Activated CD4-positive, CD25-positive, alpha-beta regulatory T cell treated with anti-CD3 and anti-CD28 coated beads, Interleukin-2, amount 50 U/mL, for 72 hours (primary cell): ENCODE data around the gene ZBTB16.

Experiments used
- DNase-seq: peaks from one replicate; pipeline ENCODE4 v3.0.0; 2021

Gene ZBTB16

DNA sequence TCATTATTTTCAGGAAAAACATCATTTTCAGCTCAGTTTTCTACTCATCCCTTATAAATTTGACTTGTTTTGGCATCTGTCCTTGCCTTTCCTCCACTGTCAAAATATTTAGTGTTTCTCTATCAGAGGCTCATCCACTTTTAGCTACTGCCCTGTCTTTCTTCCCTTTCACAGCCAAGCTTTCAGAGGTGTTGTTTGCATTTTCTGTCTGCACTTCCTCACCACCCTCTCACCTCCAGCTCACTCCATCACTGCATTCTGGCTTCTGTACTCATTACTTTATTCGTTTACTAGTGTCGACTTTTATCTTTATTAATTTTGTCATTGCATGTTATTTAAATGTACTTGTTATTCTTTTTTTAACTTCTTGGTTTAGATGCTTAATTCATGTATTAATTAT is 210.0 kb downstream of the ZBTB16 start:
- DNase-seq, result no peak

DNA sequence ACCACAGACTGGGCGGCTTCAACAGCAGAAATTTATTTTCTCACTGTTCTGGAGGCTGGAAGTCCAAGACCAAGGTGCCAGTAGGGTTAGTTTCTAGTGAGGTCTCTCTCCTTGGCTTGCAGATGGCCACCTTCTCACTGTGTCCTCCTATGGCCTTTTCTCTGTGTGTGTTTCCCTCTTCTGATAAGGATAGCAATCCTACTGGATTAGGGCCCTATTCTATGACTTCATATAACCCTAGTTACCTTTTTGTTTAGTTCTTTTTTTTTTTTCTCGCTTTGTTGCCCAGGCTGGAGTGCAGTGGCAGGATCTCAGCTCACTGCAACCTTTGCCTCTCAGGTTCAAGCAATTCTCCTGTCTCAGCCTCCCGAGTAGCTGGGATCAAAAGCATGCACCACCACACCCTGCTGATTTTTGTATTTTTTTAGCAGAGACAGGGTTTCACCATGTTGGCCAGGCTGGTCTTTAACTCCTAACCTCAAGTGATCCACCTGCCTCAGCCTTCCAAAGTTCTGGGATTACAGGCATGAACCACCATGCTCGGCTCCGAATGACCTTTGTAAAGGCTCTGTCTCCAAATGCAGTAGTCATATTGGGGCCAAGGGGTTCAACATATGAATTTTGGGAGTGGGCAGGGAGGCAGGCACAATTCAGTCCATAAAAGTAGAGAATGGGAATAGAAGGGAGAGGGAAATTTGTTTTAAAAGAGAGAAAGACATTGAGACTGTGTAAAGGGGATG is 211.2 kb downstream of the ZBTB16 start:
- no peak for DNase-seq

DNA sequence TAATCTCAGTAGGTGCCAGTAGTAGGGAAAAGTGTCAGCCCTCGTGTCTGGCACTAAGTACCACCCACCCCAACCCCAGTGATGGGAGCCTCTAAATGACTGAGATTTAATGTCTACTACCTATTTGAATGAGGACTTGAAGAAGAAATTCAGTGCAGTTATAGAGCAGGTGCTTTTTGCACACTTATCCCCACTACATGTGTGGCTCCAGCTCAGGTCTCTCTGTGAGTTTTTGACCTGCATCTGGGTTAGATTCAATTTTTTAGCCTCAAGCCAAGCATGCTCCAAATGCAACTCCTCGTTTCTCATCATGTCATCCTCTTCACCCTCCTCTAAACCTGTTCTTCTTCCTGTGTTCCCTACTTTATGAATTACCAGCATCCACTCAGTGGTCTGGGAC is 211.8 kb downstream of the ZBTB16 start:
- DNase-seq, result no peak

DNA sequence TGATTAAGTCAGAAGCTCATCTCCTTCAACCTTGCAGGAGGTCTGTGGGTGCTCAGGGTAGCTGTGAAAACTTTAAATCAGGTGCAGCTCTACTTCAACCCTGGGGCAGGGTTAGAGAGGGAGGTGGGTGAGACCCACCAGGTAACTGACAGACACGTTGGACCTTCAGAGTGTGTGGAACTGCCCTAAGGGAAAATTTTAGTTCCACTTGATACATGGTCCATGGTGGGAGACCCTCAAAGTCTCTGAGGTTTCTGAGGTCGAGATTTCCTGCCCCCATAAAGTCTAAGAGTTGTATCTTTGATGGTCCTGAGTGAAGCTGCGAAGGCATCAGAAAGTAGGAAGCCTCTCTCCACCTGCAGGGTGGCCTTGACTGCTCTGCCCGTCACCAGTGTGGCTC is 212.8 kb downstream of the ZBTB16 start:
- DNase-seq, result no peak

DNA sequence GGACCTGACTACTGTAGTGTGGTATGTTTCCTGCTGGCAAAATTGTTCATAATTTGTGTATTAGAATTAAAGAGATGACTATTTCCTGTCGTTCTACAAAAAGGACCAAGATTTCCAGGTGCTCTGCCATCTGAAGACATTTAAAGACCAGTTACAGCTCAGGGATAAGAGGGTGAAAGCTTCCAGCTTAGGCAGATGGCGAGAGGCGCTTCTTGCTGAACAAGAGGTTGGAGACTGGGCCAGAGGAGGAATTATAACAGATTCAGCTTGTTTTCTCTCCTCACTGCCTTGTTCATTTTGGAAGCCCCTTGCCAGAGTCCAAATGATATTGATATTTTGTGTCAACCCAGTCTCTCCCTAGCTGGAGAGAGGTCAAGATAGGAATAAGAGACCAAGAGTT is 213.6 kb downstream of the ZBTB16 start:
- DNase-seq, result no peak

DNA sequence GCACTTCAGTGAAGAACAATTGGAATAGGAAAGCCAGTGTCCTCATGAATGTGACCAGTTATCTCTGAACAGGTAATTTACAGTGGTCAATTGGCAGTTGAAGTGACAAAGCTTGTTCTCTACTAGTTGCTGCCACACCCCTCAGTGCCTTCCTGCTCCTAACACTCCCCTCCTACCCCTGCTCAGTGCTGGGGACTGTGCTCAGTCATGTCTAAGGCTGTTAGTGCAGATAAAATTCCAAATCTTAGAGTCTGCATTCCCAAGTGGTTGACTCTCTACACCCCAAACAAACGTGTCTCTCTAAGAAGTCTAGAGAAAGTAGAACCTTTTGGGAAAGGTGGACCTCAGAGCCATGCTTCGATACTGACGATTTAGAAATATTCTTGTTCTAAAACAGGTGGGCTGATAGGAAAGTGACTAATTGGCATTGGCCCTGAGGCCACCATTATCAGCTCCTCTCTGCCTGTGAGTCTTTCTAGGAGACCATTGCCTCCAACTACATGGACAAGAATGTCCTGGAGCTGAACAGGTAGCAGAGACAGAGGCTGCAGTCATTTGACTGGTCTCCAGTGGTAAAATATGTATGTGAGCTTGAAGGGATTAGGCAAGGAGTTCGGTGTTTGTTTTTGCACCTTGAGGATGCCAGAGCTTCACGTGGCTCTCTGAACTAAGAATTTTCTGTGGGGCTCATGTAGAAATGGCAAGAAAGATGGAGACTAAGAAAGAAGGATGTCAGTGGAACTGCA is 214.6 kb downstream of the ZBTB16 start:
- DNase-seq, result no peak

DNA sequence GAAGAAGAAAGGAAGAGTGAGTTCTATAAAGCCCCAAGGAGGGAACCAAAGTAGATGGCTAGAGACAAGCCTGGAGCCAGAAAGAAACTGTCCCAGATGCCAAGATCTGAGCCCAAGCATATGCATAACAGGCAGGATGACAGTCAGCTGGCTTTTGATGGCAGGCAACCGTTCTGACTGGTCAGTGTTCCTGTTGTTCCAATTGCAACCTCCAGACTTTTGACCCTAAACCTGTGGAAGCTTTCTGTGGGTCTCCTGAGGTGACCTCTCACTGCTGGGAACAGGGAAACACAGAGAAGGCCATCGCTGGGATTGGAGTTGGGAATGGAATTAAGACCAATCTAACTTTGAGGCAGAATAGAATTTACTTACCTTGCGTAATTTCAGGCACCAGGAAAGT is 215.1 kb downstream of the ZBTB16 start:
- no peak for DNase-seq

DNA sequence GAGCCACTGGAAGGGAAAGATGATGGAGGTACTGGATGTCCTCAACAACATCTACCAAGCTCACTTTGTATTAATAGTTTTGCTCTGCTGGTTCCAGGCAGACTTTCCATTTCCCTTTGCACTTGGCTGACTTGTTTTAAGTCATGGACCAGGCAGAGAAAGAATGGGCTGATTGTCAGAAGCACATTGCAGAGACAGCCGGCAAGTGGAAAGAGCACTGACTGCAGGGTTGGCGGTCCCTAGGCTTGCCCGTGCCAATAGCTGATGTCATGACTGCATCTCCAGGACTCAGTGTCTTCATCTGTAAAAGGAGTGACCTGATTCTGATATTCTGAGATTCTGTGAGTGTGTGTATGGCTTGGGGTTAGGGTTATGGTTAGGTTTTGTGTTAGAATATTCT is 215.8 kb downstream of the ZBTB16 start:
- DNase-seq, result no peak

DNA sequence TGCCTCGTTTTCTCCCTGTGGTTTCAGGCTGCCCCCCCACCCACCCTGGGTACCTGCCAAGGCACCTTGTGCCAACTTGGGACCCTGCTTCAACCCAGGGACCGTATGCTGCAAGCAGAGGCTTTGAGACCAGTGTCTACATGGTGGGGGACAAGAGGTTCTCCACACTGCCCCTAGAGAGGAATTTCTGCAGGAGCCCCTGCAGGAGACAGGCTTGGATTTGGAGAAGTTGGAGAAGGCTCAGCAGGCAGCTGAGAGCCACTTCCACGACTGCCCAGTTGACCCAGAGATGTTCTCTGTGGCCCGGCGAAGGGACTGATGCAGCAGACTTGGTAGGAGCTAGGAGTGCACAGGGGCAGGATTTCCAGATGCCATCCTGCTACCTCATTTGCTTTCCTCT is 216.6 kb downstream of the ZBTB16 start:
- DNase-seq, result no peak

DNA sequence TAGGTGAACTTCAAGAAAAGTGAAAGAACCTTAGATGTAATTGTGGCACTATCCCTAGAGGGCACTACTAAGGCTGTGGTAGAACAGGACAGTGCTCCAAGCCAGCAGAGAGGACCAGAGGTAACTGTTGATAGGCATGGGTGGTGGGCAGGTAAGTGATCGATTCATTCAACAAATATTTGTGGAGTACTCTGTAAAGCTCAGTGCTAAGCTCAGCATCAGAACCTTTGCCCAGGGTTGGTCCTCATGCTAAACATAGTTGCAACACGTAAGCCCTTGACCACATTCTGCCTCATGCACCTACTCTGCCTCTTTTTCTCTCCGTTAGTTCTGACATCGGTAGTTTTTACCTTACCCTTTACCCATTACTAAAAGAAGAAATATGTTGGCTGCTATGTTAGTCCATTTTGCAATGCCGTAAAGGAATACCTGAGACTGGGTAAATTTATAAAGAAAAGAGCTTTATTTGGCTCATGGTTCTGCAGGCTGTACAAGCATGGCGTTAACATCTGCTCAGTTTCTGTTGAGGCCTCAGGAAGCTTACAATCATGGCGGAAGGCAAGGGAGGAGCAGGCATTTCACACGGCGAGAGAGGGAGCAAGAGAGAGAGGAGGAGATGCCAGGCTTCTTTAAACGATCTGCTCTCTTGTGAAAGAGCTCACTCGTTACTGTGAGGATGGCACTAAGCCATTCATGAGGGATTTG is 218.3 kb downstream of the ZBTB16 start:
- no peak for DNase-seq

DNA sequence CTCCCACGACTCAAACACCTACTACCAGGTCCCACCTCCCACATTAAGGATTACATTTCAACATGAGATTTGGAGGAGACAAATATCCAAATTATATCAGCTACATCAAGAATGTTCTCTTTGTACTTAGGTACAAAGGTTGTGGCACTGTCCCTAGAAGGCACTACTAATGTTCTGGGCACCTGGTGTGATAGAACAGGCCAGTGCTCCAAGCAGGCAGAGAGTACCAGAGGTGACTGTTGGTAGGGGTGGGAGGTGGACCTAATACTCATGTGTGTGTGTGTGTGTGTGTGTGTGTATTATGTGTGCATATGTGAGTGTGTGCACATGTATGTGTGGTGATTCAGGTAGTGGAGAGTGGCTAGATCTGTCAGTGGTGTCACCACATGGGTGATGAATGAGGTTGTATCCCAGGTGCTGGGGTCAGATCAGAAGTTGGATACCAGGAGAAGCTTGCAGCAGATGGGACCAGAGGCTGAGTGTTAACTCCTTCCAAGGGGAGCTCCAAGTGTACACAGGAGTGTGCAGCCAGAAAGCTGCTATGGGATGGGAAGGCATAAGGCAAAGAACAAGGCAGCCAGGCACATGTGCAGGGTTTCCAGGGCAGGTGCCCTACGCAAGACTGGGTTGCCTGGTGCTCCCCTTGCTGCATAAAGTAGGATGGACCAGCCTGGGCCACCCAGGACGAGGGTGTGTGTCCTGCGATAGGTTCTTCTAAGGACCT is 219.0 kb downstream of the ZBTB16 start:
- DNase-seq, result no peak

DNA sequence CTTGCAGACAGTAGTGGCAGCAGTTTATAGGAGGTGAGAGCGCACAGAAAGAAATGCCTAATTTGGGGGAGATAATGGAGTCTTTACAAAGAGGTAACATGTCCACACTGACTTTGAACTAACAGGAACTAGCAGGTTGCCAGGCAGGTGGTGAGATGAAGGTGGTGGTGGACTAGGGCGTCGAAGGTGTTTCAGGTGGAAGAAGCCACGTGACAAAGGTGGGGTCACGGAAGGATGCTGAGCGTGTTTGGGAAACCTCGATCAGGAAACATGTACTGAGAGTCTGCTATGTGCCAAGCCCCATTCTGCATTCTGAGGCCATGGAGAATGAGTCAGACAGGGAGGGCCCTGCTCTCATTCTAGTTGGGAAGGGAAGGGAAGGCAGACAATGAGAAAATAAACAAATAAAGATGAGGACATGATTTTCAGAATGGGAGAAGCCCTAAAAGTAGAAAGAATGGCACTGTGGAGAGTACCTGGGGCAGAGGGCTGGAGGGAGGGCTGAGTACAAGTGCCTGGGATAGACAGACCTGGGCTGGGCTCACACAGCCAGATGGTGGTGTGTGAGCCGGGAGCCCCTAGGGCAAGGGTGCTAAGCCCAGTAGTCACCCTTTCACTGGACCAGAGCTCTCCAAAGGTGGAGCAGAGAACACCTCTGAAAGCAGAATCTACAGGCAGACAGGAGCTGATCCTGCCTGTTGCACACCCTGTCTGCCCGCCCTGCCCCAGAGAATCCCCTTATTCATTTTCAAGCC is 220.5 kb downstream of the ZBTB16 start:
- DNase-seq, result no peak

DNA sequence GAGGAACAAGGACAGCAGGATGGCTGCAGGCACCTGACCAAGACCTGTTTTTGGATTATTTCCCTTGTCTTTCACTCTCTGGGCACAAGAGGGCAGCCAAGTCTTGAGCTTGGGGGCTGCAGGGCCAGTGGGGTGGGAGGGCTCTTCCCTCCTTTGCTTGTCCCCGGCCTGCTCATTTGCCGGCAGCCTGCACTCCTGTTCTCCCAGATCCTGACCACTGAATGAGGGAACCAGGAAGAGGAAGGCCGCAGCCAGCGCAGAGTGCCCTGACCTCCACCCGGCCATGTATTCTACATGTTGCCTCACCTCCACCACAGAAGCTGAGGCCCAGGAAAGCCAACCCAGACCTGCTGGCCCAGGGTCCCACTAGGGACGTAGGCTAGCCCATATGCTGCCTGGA is 221.2 kb downstream of the ZBTB16 start:
- DNase-seq, result no peak

DNA sequence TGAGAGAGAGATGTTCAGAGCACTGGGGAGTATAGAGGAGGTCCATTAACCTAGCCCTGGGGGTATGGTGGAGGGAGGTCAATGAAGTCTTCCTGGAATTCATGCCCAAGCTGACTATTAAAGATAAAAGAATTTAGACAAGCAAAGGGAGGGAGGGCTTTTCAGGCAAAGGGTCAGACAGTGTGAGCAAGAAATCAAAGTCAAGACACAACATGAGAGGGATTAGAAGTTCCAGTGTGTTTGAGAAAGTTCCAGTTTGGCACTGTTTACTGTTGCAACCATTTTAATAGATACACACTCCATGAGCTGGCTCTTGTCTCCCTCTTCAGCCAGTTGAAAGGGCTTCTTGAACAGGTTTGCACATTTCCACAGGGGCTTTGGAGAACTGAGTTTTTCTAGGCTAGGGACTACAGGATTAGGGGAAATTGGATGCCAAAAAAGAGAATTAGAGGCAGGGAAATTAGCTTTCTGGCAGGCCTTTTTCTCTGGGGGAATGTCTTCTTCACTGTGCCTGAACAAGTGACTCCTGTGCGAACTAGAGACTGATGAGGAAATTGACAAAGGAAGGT is 222.0 kb downstream of the ZBTB16 start:
- DNase-seq, result no peak

DNA sequence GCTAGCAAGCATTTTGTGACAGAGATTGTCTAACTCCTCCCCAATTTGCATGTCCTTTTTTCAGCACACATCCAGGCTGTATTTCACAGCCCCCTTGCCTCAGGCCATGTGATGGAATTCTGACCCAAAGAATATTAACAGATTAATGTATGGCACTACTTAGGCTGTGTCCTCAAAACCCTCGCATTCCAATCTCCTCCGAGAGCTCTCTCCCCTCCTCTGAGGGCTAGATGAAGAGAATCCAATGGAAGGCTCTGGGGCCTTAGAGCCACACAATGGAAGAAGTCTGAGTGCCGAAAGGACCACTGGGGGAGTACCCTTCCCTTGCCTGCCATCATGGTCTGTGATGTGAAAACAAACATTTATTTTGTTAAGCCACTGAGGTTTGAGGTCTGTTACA is 223.0 kb downstream of the ZBTB16 start:
- DNase-seq, result no peak

DNA sequence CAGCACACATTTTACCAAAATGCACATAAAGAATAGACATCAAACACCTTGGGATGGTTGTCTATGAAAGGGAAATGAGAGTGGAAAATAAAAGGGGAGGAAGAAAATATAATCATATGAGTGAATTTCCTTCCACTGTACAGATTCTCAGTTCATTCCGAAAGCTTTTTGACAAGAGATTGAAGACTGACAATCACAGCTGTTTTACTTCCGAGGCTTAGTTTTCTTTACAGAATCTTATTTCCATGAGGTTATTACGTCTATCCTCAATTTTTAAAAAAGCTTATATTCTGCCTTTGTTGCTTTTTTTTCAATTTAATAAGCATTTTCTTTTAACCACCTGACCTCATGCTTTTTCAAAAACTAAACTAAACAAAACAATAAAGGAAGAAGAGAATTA is 223.9 kb downstream of the ZBTB16 start:
- no peak for DNase-seq

DNA sequence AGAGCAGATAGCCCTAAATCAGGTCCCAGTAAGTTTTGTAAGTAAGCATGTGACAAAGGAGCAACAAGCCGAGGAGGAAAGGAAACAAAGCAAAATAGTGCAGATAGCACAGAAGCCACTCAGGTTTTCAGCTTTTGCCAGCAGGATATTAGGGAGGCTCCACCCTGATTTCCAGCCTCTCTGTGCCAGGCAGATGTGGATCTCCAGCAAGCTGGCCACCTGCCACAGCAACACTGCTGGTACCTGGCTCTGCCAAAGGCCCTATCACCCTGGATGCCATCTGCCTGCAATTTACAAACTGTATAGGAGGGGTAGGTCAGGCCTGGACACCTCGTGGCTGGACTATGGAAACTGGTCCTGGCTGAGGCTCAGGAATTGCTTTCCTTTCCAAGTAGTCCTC is 224.5 kb downstream of the ZBTB16 start:
- no peak for DNase-seq

DNA sequence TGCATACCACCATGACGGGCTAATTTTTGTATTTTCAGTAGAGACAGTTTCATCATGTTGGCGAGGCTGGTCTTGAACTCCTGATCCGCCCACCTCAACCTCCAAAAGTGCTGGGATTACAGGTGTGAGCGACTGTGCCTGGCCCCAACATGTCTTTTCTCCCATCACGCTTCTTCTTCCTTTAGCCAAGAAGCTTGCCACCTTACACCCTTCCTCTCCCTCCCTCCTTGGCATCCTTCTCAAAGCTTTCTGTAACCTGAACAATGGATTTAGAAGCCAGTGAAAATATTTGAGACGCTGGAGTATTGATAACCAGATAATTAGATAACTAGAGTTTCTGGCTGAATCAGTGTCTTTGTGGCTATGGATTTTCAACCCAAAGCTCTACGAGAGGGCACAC is 225.4 kb downstream of the ZBTB16 start:
- no peak for DNase-seq

DNA sequence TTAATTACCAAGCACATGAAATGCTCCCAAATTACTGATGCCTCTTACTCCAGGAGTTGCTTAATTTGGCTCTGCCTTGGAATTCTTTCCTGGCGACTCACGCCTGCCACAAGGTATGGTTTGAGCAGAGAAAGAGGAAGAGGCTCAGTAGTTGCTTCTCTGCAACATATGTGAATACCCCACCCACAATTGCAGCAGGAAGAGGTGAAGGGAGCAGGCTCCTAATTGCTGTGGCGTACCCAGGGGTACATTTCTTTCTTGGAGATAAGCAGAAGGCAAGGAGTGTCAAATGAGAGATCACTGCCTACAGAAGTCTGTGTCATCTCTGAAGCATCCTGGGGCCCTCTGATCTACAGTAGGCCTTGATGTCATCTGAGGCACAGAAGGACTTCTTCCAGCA is 226.1 kb downstream of the ZBTB16 start:
- no peak for DNase-seq

DNA sequence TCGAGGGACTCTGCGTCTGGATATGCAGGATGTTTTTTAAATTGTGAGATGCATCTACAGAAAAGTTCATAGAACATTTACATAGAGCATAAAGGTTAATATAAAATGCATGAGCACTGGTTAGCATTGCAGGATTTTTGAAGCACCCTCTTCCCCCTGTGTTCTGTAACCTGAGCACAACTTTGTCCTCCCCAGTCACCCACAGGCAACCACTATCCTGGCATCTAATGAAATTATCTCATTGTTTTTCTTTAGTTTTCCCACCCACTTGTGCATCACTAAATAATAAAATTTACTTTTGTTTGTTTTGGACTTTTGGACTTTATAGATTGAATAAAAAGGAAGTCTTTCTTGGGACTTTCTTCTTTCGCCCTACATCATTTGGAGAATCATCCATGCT is 226.7 kb downstream of the ZBTB16 start:
- no peak for DNase-seq

DNA sequence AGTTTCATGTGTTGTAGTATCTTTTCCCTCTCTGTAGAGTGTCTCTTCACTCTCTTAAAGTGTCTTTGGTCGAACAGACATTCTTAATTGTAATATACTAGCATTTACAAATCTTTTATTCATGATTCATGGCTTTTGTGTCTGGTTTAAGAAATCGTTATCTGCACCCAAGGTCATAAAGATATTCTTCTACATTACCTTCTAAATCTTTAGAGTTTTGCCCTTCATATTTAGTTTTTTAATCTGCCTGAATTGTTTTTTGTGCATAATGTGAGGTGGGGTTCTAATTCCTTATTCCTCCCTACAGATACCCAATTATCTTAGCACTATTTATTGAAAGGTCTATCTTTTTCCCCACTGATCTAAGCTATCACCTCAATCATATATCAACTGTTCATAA is 227.6 kb downstream of the ZBTB16 start:
- DNase-seq, result no peak

DNA sequence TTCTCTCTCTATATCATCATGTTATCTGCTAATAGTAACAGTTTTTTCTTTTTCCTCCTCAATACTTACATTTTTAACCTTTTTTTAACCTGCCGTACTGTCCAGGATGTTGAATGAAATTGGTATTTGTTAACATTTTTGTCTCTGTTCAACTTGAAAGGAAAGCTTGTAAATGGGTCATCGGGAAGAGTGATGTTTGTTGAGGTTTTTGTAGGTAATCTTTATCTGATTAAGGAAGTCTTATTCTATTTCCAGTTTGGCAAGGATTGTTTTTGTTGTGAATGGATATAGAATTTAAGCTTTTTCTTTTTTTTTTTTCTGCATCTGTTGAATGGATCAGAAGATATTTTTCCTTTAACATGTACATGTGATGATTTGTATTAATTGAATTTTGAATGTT is 228.6 kb downstream of the ZBTB16 start:
- no peak for DNase-seq
